ENCODE data around the gene TMEM213.

DNA sequence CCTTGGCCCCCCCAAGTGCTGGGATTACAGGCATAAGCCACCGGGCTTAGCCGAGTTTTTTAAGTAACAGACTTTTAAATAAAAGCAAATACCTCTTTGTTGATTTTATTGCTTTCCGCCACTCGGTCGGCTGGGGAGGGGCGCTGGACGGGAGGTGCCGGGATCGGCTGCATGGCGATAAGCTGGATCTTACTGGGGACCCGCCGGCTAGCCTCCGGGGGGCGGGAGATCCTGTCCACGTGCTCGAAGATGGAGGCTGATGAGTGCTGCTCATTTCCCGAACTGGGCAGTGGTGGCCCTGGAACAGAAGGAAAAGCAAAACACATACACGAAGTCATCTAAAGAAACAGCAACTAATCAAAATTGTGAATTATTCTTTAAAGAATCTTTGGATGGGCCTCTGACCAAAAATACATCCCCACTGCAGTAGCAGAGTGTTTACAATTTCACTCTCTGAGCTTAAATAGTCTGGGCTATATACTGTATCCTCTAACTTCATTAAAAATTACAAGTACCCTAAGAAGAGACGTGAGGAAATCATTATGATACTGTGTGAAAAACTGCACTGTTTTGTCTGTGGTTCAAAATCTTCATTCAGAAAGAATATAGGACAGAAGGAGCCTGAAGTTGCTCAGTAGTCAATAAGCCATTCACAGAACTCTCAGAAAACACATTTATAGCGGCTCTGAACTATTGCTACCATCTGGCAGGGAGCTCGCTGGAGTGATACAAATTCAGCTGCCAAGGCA, 73.4 kb downstream of the TMEM213 start:
- TF ChIP-seq, protein P1, sequence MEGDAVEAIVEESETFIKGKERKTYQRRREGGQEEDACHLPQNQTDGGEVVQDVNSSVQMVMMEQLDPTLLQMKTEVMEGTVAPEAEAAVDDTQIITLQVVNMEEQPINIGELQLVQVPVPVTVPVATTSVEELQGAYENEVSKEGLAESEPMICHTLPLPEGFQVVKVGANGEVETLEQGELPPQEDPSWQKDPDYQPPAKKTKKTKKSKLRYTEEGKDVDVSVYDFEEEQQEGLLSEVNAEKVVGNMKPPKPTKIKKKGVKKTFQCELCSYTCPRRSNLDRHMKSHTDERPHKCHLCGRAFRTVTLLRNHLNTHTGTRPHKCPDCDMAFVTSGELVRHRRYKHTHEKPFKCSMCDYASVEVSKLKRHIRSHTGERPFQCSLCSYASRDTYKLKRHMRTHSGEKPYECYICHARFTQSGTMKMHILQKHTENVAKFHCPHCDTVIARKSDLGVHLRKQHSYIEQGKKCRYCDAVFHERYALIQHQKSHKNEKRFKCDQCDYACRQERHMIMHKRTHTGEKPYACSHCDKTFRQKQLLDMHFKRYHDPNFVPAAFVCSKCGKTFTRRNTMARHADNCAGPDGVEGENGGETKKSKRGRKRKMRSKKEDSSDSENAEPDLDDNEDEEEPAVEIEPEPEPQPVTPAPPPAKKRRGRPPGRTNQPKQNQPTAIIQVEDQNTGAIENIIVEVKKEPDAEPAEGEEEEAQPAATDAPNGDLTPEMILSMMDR (IDR thresholded peaks at IDR 0.05) = no peak
- TF ChIP-seq POLR2AphosphoS5 (IDR thresholded peaks at IDR 0.05) (no peak), EP300 (IDR thresholded peaks at IDR 0.05) (no peak), POLR2A (IDR thresholded peaks at IDR 0.05; ENCODE audit: low read depth) (no peak)

Data from esophagus muscularis mucosa (tissue), 4 donors.